Measurements from ENCODE around the gene CYP4A11.
"Not testable (repeated sequence)": the region's sequence is repeated elsewhere in the genome, so short reads cannot be mapped to it uniquely, and the experiment has no call there.

The CYP4A11 gene

DNA sequence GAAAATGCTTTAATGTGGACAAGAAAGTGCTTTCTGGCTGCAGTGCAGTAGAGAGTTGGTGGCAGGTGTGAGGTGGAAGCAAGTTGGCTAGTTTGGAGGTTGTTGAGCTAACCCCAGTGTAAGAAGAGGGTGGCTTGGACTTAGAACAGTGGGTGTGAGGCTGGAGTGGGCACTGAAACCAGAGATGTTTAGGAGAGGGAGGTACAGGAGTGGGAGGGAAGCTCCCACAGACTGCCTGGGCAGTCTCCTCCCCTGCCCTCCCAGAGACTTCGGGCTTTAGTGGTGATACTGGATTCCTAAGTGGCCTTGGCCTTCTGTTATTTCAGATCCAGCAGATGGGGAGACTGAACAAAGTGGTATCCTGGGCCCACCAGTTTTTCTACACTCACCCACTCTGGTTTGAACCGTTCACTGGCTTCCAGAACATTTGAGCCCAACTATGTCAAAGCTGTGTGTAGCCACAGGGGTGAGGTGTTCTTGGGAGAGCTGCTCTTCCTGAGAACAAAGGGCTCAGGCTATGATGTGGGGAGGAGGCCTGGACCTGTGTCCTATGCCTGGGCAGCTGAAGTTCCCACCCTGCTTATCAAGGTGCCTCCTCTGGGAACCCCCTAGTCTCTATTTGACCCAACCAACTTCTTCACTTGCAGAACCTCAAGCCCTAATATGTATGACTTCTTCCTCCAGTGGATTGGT lies 19.9 kb upstream of the CYP4A11 start:
- TF ChIP-seq, protein P1, sequence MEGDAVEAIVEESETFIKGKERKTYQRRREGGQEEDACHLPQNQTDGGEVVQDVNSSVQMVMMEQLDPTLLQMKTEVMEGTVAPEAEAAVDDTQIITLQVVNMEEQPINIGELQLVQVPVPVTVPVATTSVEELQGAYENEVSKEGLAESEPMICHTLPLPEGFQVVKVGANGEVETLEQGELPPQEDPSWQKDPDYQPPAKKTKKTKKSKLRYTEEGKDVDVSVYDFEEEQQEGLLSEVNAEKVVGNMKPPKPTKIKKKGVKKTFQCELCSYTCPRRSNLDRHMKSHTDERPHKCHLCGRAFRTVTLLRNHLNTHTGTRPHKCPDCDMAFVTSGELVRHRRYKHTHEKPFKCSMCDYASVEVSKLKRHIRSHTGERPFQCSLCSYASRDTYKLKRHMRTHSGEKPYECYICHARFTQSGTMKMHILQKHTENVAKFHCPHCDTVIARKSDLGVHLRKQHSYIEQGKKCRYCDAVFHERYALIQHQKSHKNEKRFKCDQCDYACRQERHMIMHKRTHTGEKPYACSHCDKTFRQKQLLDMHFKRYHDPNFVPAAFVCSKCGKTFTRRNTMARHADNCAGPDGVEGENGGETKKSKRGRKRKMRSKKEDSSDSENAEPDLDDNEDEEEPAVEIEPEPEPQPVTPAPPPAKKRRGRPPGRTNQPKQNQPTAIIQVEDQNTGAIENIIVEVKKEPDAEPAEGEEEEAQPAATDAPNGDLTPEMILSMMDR (IDR thresholded peaks at IDR 0.05; ENCODE audit: insufficient read depth, low read length, poor library complexity, severe bottlenecking) = no peak
- H3K4me3 ChIP-seq (replicated peaks; ENCODE audit: low read depth, low read length) = no peak overlapping the region
- H3K27me3 ChIP-seq (replicated peaks; ENCODE audit: control insufficient read depth, insufficient read depth, low read length) = no peaks in the 10 kb centered on the region
- no peaks in the 10 kb centered on the region for H3K36me3 ChIP-seq (ENCODE audit: control insufficient read depth, insufficient read depth, low read length)
- no peak for DNase-seq (ENCODE audit: extremely low read depth, insufficient read length)

DNA sequence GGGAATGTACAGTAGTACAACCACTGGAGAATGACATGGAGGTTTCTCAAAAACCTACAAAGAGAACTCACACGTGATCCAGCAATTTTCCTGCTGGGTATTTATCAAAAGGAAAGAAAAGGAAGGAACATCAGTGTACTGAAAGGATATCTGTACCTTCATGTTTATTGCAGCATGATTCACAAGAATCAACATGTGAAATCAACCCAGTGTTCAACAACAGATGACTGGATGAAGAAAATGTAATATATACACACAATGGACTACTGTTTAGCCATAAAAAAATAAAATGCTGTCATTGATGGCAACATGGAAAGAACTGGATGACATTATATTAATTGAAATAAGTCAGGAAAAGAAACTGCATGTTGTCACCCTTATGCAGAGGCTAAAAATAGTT lies 19.0 kb upstream of the CYP4A11 start:
- H3K4me3 ChIP-seq (replicated peaks; ENCODE audit: low read depth, low read length) = no peak overlapping the region
- TF ChIP-seq, protein P1 (IDR thresholded peaks at IDR 0.05; ENCODE audit: insufficient read depth, low read length, poor library complexity, severe bottlenecking) = no peak
- H3K27me3 ChIP-seq (replicated peaks; ENCODE audit: control insufficient read depth, insufficient read depth, low read length) = no peaks in the 10 kb centered on the region
- DNase-seq (ENCODE audit: extremely low read depth, insufficient read length) = no peak
- H3K36me3 ChIP-seq (ENCODE audit: control insufficient read depth, insufficient read depth, low read length) = no peaks in the 10 kb centered on the region

DNA sequence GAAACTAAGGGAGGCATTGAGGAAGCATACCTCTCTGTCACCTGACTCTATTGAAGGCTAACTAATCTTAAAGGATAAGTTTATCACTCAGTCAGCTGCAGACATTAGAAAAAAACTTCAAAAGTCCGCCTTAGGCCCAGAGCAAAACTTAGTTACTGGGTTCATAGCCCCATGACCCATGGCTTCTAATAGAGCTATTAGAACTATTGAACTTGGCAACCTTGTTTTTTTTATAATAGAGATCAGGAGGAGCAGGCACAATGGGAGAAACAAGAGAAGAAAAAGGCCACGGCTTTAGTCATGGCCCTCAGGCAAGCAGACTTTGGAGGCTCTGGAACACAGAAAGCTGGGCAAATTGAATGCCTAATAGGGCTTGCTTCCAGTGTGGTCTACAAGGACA lies 13.8 kb upstream of the CYP4A11 start:
- DNase-seq (ENCODE audit: extremely low read depth, insufficient read length); H3K4me3 ChIP-seq (replicated peaks; ENCODE audit: low read depth, low read length); H3K36me3 ChIP-seq (ENCODE audit: control insufficient read depth, insufficient read depth, low read length); H3K27me3 ChIP-seq (replicated peaks; ENCODE audit: control insufficient read depth, insufficient read depth, low read length): not testable (repeated sequence)

DNA sequence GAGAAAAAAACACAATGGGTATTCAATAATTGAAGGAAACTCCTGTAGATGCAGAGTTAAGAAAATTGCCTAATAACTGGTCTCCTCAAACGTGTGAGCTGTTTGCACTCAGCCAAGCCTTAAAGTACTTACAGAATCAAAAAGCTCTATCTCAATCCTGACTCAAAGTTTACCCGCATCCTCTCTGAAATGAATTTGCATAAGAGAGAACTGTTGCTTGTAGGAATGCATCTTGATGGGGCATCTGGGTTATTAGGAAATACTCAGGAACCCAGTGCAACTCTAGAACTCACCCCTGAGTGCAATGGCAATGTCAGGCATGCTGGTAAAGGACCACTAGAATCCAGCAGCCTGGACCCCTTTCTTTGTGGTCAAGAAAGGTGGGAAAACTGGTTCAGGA lies 12.6 kb upstream of the CYP4A11 start:
- H3K27me3 ChIP-seq (replicated peaks; ENCODE audit: control insufficient read depth, insufficient read depth, low read length); H3K36me3 ChIP-seq (ENCODE audit: control insufficient read depth, insufficient read depth, low read length); H3K4me3 ChIP-seq (replicated peaks; ENCODE audit: low read depth, low read length); DNase-seq (ENCODE audit: extremely low read depth, insufficient read length): not testable (repeated sequence)

DNA sequence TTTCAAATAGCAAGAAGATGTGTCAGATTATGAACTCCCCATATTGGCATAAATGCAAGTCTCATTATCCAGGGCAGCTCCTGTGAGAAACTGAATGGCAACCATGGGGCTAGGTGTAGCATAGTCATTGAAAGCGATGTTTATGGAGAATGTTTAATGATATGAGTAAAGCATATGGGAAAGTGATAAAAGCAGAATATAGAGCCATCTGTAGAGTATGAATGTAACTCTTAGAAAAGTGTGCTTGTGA lies 8.1 kb upstream of the CYP4A11 start:
- not testable (repeated sequence) for DNase-seq (ENCODE audit: extremely low read depth, insufficient read length); H3K36me3 ChIP-seq (ENCODE audit: control insufficient read depth, insufficient read depth, low read length); H3K4me3 ChIP-seq (replicated peaks; ENCODE audit: low read depth, low read length); H3K27me3 ChIP-seq (replicated peaks; ENCODE audit: control insufficient read depth, insufficient read depth, low read length)

DNA sequence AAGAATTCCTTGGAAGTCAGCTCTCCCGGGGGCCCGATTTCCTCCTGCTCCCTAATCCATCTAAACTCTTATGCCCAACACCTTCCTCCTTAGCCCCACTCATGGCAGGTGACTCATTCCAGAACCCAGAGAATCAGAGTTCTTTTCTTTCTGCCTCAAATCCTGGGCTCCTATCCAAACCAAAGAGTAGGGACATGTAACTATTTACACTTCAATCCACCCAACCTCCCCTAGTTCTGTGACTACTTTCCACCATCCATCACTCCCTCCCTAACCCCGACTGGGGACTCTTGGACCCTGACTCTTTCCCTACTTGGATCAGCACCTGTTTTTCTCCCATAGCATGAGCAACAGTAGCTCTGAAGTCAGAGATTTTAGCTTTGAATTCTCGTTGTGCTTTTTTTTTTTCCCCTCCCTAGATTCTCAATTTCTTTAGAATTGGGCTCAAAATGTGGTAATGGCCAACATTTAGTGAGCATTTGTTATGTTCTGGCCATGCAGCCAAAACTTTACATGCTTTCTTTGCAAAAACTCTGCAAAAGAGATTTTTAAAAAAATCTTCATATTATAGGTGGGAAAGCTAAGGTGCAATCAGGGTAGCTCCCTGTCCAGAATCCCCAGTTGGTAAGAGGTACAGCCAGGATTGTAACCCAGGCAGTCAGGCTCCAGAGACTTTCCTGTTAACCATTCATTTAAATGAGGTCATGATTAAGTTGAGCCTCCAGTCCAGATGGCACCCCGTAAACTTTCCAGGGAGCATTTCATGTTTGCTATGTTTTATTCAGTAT lies 7.5 kb upstream of the CYP4A11 start:
- H3K27me3 ChIP-seq (replicated peaks; ENCODE audit: control insufficient read depth, insufficient read depth, low read length) = no peaks in the 10 kb centered on the region
- TF ChIP-seq, protein P1 (IDR thresholded peaks at IDR 0.05; ENCODE audit: insufficient read depth, low read length, poor library complexity, severe bottlenecking) = no peak
- H3K4me3 ChIP-seq (replicated peaks; ENCODE audit: low read depth, low read length) = no peak overlapping the region
- DNase-seq (ENCODE audit: extremely low read depth, insufficient read length) = no peak
- H3K36me3 ChIP-seq (ENCODE audit: control insufficient read depth, insufficient read depth, low read length) = no peaks in the 10 kb centered on the region

DNA sequence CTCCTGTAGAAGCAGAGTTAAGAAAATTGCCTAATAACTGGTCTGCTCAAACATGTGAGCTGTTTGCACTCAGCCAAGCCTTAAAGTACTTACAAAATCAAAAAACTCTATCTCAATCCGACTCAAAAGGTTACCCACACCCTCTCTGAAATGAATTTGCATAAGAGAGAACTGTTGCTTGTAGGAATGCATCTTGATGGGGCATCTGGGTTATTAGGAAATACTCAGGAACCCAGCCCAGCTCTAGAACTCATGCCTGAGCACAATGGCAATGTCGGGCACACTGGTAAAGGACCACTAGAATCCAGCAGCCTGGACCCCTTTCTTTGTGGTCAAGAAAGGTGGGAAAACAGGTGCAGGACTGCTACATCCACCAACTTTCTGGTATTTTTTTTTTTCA lies 6.4 kb upstream of the CYP4A11 start:
- not testable (repeated sequence) for H3K4me3 ChIP-seq (replicated peaks; ENCODE audit: low read depth, low read length); DNase-seq (ENCODE audit: extremely low read depth, insufficient read length); H3K36me3 ChIP-seq (ENCODE audit: control insufficient read depth, insufficient read depth, low read length); H3K27me3 ChIP-seq (replicated peaks; ENCODE audit: control insufficient read depth, insufficient read depth, low read length)

DNA sequence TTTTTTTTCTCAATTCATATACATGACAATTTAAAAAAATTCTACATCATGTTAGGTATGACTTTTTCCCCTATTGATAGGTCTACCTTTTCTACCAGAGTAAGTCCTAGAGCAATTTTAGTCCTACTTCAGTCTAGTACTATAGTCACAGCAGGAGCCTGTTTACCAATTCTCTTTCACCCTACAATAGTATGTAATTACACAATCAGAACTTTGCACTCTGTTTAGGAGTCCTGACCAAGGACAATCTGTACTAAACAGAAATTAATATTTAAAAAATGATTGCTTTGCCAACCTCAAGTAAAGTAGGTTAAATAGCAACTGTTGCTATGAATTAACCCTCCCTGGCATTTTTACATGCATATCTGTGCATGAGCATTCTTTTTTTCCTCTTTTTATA lies 810 bp upstream of the CYP4A11 start:
- no peaks in the 10 kb centered on the region for H3K27me3 ChIP-seq (replicated peaks; ENCODE audit: control insufficient read depth, insufficient read depth, low read length)
- no peak overlapping the region for H3K4me3 ChIP-seq (replicated peaks; ENCODE audit: low read depth, low read length)
- no peak for DNase-seq (ENCODE audit: extremely low read depth, insufficient read length)
- TF ChIP-seq, protein P1 (IDR thresholded peaks at IDR 0.05; ENCODE audit: insufficient read depth, low read length, poor library complexity, severe bottlenecking) = no peak
- no peaks in the 10 kb centered on the region for H3K36me3 ChIP-seq (ENCODE audit: control insufficient read depth, insufficient read depth, low read length)

Data from GM06990 (cell line).